ENCODE measurements around the gene ANG. TPM values are rescaled to one million over a fixed set of nuclear protein-coding genes. Genes with fewer than 3 reads are reported as not detected.

Gene ANG
- total RNA-seq (2022; extraction: Qiagen RNA extraction) = 8.0 to 13.7 TPM (median 9.4 TPM) in 5 replicates

GRCh38 chr14:20688167-20688839 is at the start of gene ANG:
Gene ANG (plus strand): TSS chr14:20688764. CDS start chr14:20693565, 4,801 bp downstream.

DNA sequence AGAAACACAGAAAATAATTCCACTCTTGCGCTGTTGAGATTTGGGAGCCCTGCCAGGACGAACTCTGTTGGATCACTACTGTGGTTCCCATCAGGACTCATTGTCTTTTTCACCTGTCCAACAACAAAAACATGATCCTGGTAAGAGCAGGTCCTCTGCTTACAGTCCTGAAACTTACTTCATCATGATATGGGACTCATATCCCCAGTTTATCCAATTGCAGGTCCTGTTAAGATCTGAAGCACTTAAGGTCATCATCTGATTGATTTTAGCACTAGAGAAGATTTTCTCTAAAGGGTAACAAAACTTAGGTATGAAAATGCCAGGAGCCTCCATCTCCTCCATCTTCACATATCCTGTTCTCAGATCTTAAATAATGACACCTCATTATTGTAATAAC is 47.0 kb upstream of the ANG start, which contains the start of gene OR6S1:
Gene OR6S1 (minus strand): TSS at position 101 of the 400 bp plus-strand sequence. CDS start 0 bp downstream, at position 101.

DNA sequence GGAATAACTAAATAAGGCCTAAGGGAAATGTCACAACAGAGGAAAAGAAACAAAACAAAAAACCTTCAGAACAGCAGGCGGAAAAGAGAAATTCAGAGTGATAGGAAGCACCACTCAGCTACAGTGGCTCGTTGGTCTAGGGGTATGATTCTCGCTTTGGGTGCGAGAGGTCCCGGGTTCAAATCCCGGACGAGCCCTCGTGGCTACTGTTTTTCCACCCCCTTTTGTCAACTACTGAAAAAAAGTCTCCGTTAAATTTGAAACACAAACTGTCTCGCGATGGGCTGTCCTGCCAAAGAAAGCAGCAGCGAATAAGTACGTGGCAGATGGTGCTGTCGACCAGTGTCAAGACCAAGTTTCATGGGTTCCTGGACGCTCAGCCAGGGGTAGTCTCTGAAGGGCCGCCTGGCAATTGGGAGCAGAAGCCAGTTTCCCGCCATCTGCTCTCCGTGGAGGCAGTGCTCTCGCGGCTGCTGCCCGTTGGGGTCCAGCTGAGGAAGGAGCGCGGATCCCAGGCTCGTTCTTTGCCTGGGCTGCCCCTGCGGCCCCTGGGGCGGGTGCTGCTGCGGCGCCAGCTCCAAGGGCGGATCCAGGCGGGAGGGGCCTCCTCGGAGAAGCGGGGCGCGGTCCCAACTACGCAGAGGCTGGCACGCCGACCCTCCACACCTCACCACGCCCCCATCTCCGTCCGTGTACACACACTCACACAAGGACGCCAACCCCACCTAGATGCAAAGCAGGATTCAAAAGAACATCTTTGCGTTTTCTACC is 4.5 kb upstream of the ANG start, which contains the start of gene RNASE4:
Gene RNASE4 (plus strand): TSS at position 670 of the 771 bp plus-strand sequence. CDS start 14,812 bp downstream, outside the sequence.

Other genes starting within 250 kb of the ANG start
- gene OSGEP, start 234.0 kb upstream of the ANG start, total RNA-seq (2022; extraction: Qiagen RNA extraction) = 24.8 to 26.9 TPM (median 26.0 TPM) in 5 replicates
- 256 to 269 TPM (median 260 TPM) in 5 replicates for gene APEX1, start 233.5 kb upstream of the ANG start, total RNA-seq (2022; extraction: Qiagen RNA extraction)
- gene PIP4P1, start 227.3 kb upstream of the ANG start, total RNA-seq (2022; extraction: Qiagen RNA extraction) = 27.7 to 42.8 TPM (median 34.4 TPM) in 5 replicates
- 154 to 192 TPM (median 164 TPM) in 5 replicates for gene PNP, start 219.4 kb upstream of the ANG start, total RNA-seq (2022; extraction: Qiagen RNA extraction)
- gene RNASE10, start 183.2 kb upstream of the ANG start, total RNA-seq (2022; extraction: Qiagen RNA extraction) = 0.13 to 0.35 TPM (median 0.22 TPM) in 5 replicates
- not detected in 5 replicates for gene RNASE9, start 127.7 kb upstream of the ANG start, total RNA-seq (2022; extraction: Qiagen RNA extraction)
- not detected in 5 replicates for gene RNASE11, start 100.8 kb upstream of the ANG start, total RNA-seq (2022; extraction: Qiagen RNA extraction)
- not detected in 5 replicates for gene RNASE12, start 97.4 kb upstream of the ANG start, total RNA-seq (2022; extraction: Qiagen RNA extraction)
- gene OR6S1, start 47.1 kb upstream of the ANG start, total RNA-seq (2022; extraction: Qiagen RNA extraction) = not detected in 5 replicates
- 5.5 to 8.9 TPM (median 8.1 TPM) in 5 replicates for gene RNASE4, start 4.2 kb upstream of the ANG start, total RNA-seq (2022; extraction: Qiagen RNA extraction)
- not detected in 5 replicates for gene EDDM3A, start 57.1 kb downstream of the ANG start, total RNA-seq (2022; extraction: Qiagen RNA extraction)
- not detected in 5 replicates for gene EDDM3B, start 79.6 kb downstream of the ANG start, total RNA-seq (2022; extraction: Qiagen RNA extraction)
- gene RNASE6, start 92.5 kb downstream of the ANG start, total RNA-seq (2022; extraction: Qiagen RNA extraction) = not detected in 5 replicates
- gene RNASE1, start 114.1 kb downstream of the ANG start, total RNA-seq (2022; extraction: Qiagen RNA extraction) = 0.15 to 0.57 TPM (median 0.25 TPM) in 5 replicates
- gene RNASE3, start 202.6 kb downstream of the ANG start, total RNA-seq (2022; extraction: Qiagen RNA extraction) = not detected in 5 replicates